ENCODE measurements around the gene CLDN5. TPM values are rescaled to one million over a fixed set of nuclear protein-coding genes. Genes with fewer than 3 reads are reported as not detected.

CLDN5 gene
- total and polyA plus RNA-seq, 11 donors: 16.8 to 79.0 (median 38.1) TPM

DNA sequence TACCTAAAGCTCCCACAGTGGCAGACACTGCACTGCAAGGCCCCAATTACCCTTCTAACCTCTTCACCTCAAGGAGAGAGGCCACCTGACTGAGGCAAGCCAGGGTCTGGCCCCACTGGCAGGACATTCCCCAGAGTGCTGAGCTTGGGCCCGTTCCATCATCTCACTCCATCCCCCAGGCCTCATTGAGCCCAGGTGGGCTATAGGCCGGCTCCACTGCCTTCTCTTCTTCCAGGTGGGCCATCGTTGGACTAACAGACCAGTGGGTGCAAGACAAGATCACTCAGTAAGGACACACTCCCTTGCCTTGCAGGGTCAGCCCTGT, 25.4 kb downstream of the CLDN5 start:
- Histone ChIP-seq H3K27ac (no peak overlapping the region), H3K4me1 (no peaks in the 10 kb centered on the region), H3K9me3 (no peaks in the 10 kb centered on the region), H3K27me3 (no peaks in the 10 kb centered on the region), H3K4me3 (no peak overlapping the region), H3K36me3 (no peaks in the 10 kb centered on the region)
- TF ChIP-seq POLR2A (IDR thresholded peaks at IDR 0.05): no peak
- TF ChIP-seq, protein P1, sequence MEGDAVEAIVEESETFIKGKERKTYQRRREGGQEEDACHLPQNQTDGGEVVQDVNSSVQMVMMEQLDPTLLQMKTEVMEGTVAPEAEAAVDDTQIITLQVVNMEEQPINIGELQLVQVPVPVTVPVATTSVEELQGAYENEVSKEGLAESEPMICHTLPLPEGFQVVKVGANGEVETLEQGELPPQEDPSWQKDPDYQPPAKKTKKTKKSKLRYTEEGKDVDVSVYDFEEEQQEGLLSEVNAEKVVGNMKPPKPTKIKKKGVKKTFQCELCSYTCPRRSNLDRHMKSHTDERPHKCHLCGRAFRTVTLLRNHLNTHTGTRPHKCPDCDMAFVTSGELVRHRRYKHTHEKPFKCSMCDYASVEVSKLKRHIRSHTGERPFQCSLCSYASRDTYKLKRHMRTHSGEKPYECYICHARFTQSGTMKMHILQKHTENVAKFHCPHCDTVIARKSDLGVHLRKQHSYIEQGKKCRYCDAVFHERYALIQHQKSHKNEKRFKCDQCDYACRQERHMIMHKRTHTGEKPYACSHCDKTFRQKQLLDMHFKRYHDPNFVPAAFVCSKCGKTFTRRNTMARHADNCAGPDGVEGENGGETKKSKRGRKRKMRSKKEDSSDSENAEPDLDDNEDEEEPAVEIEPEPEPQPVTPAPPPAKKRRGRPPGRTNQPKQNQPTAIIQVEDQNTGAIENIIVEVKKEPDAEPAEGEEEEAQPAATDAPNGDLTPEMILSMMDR (IDR thresholded peaks at IDR 0.05): no peak
- intact Hi-C loops (cut with DNase I): loop anchor here in 4 of 10 donors (5.0 to 10.0 kb wide), 3 partner anchors 128 to 216 kb away; partner anchors contain the start of gene SEPTIN5 (in 1 of the 4)
- ATAC-seq (no peak), DNase-seq (no peak)
- WGBS, 4 donors: 92 to 100% (median 97%) methylated on average over 3 of the region's 3 CpGs

GRCh38 chr22:19498154-19498865, 25.9 kb downstream of the CLDN5 start:
- intact Hi-C loops (cut with DNase I): loop anchor here in 4 of 10 donors (5.0 to 10.0 kb wide), 3 partner anchors 129 to 216 kb away; partner anchors contain the start of gene SEPTIN5 (in 1 of the 4)
- no peak for DNase-seq
- Histone ChIP-seq H3K4me1 (no peaks in the 10 kb centered on the region), H3K36me3 (no peaks in the 10 kb centered on the region), H3K27ac (no peak overlapping the region), H3K27me3 (no peaks in the 10 kb centered on the region), H3K4me3 (no peak overlapping the region), H3K9me3 (no peaks in the 10 kb centered on the region)
- peak in 1 of 4 donors; percentile 44 for ATAC-seq
- TF ChIP-seq, protein P1 (IDR thresholded peaks at IDR 0.05): no peak
- no peak for TF ChIP-seq POLR2A (IDR thresholded peaks at IDR 0.05)
- WGBS, 4 donors: 96 to 100% (median 98%) methylated on average over 2 to 7 of the region's 7 CpGs

DNA sequence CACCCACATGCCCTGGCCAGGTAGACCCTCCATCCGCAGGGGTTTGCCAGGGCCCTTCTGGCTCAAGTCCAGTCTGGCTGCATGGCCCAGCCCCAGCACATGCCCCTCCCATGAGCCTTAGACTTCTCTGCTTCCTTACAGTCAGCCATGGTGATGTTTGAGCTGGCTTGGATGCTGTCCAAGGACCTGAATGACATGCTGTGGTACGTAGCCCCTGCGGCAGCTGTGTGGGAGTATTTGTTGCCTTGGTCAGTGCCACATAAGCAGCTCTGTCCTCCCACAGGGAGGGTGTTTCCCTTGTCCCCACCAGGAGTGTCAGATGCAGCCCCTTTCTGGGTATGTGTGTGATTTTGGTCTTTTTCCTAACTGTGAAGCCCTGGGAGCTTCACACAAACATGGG, 27.0 kb downstream of the CLDN5 start:
- Histone ChIP-seq H3K27ac (no peak overlapping the region), H3K9me3 (no peaks in the 10 kb centered on the region), H3K4me1 (no peaks in the 10 kb centered on the region), H3K27me3 (no peaks in the 10 kb centered on the region), H3K36me3 (peaks cover 0 to 6% (median 0%) of the 10 kb centered on the region in 9 donors), H3K4me3 (no peak overlapping the region)
- peak in 1 of 5 donors; percentile 47 for DNase-seq
- intact Hi-C loops (cut with DNase I): loop anchor here in 8 of 10 donors (2.0 to 10.0 kb wide), 5 partner anchors 130 to 218 kb away; partner anchors contain the start of gene SEPTIN5 (in 1 of the 8)
- TF ChIP-seq, protein P1 (IDR thresholded peaks at IDR 0.05): no peak
- no peak for TF ChIP-seq POLR2A (IDR thresholded peaks at IDR 0.05)
- whole genome bisulfite sequencing, 4 donors: 35 to 46% (median 38%) methylated on average over 3 of the region's 3 CpGs
- ATAC-seq: peak in 1 of 4 donors; percentile 65

- Histone ChIP-seq H3K36me3 (peaks cover 0 to 6% (median 0%) of the 10 kb centered on the region in 9 donors), H3K9me3 (no peaks in the 10 kb centered on the region), H3K4me1 (no peaks in the 10 kb centered on the region), H3K27ac (no peak overlapping the region), H3K4me3 (no peak overlapping the region), H3K27me3 (no peaks in the 10 kb centered on the region)
- 95 to 98% (median 97%) methylated on average over 3 of the region's 3 CpGs for WGBS, 4 donors
- no peak for ATAC-seq
- no peak for TF ChIP-seq POLR2A (IDR thresholded peaks at IDR 0.05)
- TF ChIP-seq, protein P1 (IDR thresholded peaks at IDR 0.05): no peak
- intact Hi-C loops (cut with DNase I): loop anchor here in 9 of 10 donors (1.0 to 10.0 kb wide), 6 partner anchors 131 to 219 kb away; partner anchors contain the start of gene SEPTIN5 (in 1 of the 9)
- no peak for DNase-seq
Observed at GRCh38 chr22:19496324-19496630, 27.9 kb downstream of the CLDN5 start.

Measured in heart left ventricle (tissue), 16 donors.